Thyroid gland (tissue), 4 donors: ENCODE results near the gene SIVA1.

Experiments
- POLR2A ChIP-seq, 2 donors: fragments of 450-650 bp; IDR thresholded peaks; one replicate each; pipeline ENCODE4 v1.6.1; 2017; ENCODE audit warnings: antibody characterized with exemption in 2 of 2, mild to moderate bottlenecking in 2 of 2, moderate library complexity in 1 of 2
- TF ChIP-seq, protein P1 (sequence below), 6 experiments: fragments of 200-600 bp in 3 of 6; fragments of 450-650 bp in 3 of 6; sonication (generic) in 3 of 6; IDR thresholded peaks; one replicate each; pipeline ENCODE4 v1.5.1; 2016 to 2019; ENCODE audit warnings: antibody characterized with exemption in 6 of 6, mild to moderate bottlenecking in 2 of 6, inconsistent platforms in 1 of 6, moderate library complexity in 1 of 6

DNA sequence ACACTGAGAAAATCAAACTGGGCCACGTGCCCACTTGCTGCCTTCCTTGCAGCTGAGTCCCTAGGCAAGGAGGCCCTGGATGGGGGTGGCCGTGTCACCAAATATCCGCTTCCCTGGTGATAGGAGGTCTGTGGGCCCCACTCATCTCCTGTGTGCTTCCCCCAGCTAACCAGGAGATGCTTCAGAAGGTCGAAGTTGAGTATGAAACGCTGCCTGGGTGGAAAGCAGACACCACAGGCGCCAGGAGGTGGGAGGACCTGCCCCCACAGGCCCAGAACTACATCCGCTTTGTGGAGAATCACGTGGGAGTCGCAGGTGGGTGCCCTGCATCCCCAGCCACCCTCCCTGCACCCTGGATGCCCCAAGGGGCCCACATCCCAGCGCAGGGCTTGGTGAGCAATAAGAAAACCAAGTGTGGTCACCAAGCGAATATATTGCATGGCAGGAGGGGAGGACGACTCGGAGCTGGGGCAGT, 6.8 kb upstream of the SIVA1 start:
- TF ChIP-seq, protein P1, sequence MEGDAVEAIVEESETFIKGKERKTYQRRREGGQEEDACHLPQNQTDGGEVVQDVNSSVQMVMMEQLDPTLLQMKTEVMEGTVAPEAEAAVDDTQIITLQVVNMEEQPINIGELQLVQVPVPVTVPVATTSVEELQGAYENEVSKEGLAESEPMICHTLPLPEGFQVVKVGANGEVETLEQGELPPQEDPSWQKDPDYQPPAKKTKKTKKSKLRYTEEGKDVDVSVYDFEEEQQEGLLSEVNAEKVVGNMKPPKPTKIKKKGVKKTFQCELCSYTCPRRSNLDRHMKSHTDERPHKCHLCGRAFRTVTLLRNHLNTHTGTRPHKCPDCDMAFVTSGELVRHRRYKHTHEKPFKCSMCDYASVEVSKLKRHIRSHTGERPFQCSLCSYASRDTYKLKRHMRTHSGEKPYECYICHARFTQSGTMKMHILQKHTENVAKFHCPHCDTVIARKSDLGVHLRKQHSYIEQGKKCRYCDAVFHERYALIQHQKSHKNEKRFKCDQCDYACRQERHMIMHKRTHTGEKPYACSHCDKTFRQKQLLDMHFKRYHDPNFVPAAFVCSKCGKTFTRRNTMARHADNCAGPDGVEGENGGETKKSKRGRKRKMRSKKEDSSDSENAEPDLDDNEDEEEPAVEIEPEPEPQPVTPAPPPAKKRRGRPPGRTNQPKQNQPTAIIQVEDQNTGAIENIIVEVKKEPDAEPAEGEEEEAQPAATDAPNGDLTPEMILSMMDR (IDR thresholded peaks at IDR 0.05), result no peak
- TF ChIP-seq POLR2A (IDR thresholded peaks at IDR 0.05), result no peak
